Measurements from ENCODE around the gene HOXA7.

Gene HOXA7

GRCh38 chr7:27104341-27105058 is 52.0 kb downstream of the HOXA7 start:
- DNase-seq = no peak
